GM18858 (cell line): ENCODE data around the gene PACRGL.
A peak's percentile ranks its signal among the peaks of the same experiment; 100 is the strongest.
"Not testable (repeated sequence)": the region's sequence is repeated elsewhere in the genome, so short reads cannot be mapped to it uniquely, and the experiment has no call there.

ENCODE experiments used
- ATAC-seq: cut with Tn5 transposase; IDR thresholded peaks from one replicate; pipeline ENCODE4 v1.9.1; 2021; ENCODE audit not compliant: unreplicated experiment

Gene PACRGL

DNA sequence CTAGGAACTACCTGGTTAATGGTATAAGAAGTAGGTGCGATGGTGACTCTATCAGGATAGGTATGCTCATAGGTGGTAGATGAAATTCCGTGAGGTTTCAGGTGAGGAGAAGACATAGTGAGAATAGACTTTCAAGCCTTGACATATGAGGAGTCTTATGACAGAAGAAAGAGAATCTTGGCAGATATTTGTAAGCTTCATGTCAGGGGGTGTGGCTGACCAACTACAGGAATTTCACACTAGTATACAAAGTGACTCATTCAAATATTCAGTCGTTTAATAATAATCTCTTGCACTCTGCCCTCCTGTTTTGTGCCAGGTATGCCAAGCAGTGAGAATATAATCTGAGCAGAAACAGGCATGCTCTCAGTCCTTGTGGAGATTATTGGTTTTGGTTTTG is 22.8 kb downstream of the PACRGL start:
- ATAC-seq = no peak

DNA sequence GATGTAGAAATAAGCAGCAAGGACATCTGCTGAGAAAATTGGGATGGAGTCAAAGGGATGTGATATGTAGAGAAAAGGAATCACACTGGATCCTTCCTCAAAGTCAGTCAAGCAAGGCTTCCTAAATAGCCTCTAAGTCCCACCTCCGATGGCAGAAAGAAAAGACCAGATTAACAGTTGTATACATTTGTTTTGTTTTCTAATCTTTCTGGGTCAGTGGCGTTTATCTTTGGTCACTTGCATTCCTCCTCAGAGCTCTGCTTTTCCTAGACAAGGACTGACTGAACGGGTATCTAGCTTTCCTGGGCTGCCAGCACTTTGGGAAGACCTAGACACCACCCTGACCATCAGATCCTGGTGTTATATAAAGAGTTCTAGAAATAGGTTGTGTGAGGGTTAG is 23.2 kb downstream of the PACRGL start:
- no peak for ATAC-seq

DNA sequence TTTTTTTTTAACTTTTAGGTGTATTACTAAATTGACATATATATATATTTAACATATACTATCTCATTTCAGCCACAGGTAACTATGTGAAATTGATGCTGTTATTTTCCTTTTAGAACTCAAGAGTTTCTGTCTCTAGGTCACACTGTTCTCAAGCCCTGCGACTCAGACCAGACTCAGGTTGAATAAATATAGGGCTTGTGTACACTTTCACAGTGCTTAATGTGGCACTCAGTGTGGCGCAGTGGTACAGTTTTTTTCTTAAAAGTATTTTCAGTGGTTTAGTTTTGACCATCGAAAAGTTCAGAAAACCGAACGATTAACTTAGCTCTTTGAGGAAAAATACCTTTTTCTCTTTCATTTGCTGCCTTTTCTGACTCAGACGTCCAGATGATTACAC is 24.7 kb downstream of the PACRGL start:
- ATAC-seq = no peak

DNA sequence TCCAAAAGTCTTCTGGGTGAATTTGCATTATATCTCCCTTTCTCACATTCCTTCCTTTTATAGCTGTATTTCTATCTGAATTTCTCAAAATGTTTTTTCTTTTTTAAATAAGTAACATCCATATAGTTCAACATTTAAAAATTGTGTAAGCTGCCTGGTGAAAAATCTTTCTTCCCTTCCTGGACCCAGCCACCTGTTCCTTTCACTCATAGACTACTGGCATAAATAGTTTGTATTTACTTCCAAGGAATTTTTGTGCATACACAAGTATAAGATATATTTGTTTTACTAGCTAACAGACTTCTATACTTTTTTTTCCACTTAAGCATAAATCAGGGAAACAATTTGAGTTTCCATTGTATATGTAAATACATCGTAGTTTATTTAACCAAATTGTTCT is 35.7 kb downstream of the PACRGL start:
- ATAC-seq = no peak

DNA sequence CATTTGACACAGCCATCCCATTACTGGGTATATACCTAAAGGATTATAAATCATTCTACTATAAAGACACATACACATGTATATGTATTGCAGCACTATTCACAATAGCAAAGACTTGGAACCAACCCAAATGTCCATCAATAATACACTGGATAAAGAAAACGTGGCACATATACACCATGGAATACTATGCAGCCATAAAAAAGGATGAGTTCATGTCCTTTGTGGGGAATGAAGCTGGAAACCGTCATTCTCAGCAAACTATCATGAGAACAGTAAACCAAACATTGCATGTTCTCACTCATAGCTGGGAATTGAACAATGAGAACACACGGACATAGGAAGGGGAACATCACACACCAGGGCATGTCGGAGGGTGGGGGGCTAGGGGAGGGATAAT is 45.7 kb downstream of the PACRGL start:
- ATAC-seq = not testable (repeated sequence)

DNA sequence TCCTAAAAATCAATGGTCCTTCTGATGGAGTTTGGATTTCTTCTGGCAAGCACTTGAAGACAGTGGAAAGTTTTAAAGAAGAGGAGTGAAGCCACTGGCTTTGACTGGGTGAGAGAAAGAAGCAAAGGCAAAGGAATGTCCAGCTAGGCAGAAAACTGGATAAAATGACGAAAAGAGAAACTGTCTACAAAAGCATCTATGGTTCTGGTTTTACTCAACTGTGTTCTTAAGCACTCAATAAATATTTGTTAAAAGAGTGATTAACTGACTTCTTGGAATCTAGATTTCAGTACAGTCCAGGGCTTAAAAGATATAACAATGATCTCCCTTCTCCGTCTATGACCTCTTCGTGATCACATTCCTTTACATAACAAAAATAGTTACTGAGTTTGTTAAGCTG is 52.4 kb downstream of the PACRGL start:
- ATAC-seq = no peak

DNA sequence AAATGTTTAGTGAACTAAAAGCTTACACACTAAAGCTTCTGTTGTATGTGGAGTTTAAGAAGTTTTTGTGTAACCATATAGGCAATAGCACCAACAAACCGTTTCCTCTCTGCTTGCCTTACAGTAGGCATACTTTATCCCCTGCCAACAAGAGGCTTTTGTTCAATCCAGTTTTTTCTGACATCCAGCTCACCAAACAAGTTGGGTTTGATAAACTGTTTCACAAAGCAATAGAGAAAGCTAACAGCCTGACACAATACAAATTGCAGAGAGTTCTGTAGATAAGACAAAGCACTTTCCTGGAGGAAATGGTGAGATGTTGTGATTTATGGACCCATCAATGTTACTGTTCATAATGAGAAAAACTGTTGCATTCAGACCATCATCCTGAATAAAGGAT is 53.8 kb downstream of the PACRGL start:
- no peak for ATAC-seq

DNA sequence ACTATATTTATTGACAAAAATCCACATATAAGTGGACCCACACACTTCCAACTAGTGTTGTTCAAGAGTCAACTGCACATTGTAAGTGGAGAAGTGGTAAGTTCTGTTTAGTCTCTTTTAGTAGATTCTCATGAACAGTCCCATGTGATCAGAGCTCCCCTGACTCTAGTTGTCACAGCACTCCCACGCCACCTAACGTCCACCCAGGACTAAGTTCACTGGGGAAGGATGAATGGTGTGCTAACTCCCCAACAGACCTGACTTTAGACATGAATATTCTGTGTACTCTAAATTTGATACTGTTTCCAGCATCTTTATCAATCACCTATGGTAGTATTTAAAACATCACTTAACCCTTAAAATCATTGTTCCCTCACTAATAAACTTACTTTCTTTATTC is 59.8 kb downstream of the PACRGL start:
- ATAC-seq = no peak

DNA sequence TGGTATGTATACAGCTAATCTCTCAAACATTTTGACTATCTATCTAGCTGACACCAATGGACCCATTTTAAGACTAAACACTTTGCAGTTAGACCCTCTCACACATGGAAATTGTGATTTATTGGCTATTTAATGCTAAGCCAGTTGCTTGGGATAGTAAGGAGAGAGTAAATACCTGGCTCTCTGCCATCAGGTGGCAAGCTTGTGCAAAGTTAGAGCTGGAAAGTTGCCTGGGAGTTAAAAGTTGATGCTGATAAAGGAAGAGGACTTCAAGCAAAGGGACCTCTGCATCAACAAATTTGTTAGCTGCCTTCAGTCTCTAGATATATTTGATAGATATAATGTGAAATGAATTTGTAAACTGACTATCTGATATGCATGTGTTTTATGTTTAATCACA is 61.1 kb downstream of the PACRGL start:
- no peak for ATAC-seq

DNA sequence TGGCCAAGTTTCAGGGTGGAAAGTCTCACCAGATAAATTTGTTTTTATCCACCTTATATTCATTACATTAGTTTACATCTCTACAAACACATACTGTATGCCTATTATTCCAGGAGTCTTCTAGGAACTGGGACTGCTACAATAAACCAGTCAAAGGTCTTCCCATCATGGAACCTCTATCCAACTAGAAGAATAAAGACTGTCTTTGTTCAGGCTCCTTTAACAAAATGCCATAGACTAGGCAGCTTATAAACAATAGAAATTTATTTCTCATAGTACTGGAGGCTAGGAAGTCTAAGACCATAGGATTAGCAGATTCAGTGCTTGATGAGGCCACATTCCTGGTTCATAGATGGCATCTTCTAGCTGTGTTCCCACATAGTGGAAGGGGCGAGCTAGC is 61.6 kb downstream of the PACRGL start:
- ATAC-seq = no peak

DNA sequence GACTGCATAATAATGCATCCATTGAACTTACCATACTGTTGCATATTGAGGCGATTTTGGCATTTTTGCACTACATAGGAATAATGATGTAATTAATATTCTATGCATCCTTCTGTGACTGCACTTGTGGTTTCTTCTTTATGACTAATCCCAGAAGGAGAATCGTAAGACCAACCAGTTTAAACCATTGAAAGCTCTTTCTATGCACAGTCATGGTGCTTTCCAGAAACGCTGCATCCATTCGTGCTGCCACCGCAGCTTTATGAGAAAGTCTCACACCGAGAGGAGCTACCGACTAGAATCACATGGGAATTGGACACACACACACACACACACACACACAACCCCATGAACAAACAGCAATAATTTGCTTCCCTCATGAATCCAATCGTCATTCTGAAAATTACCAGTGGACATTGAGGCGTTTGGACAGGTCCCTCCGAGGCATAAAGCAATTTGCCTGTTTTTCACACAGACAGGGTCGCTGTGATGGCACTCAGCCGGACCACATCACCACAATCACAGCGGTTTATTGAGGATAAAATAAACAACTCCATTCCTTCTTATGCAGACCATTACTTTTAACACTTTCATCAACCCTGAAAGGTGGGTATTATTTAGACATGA is 64.2 kb downstream of the PACRGL start:
- no peak for ATAC-seq

DNA sequence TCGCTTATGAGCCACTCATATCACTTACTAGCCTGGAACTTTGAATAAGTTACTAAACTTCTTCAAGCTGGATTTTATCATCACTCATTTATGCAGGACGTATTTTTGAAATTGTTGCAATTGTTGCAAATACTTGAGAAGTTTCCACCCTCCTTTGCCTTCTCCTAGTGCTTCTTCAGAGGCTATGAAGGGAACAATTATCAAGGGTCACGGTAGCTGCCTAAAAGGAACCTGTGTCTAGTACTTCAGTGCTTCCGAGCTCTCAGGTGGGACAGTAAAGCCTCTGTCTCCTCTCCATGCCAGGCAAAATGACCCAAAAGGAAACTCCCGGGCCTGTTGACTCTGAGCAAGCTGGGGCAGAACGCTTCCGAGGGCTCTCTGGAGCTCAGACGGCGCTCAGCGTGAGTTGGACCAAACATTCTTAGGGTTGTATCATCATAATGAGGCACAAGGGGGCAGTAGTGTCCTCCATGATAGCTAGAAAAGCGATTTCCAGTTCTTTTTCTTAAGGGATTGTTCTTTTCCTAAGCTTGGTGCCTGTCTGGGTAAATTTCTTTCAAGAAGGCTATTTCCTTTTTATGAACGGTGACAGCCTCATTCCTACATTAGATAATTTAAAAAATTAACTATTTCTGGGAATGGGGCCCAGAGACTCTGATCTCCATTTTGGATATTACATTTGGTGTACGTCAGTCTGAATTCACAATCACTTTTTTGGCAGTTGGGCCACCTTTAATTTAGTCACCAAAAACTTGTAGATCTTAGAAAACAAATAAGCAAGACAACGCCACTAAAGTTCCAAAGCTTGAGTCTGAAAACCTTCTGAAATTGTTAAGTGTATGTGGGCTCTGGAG is 73.1 kb downstream of the PACRGL start:
- peak; percentile 87 for ATAC-seq

DNA sequence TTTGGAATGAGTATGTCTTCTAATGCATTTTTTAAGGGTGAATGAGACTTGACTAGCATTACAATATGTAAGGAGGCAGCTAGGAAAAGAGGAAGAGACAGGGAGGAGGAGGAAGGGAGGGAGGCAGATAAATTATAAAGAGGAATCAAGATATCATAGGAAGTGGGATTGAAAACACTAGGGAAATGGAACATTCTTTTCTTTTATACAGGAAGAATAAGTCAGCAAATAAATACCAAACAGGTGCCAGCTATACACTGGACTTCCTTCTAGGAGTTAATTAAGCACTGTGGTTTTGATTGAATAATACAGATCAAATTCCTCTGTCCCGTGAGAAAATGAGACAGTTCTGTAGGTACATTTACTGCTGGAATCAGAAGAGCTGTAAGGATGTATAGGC is 78.6 kb downstream of the PACRGL start:
- ATAC-seq = no peak

DNA sequence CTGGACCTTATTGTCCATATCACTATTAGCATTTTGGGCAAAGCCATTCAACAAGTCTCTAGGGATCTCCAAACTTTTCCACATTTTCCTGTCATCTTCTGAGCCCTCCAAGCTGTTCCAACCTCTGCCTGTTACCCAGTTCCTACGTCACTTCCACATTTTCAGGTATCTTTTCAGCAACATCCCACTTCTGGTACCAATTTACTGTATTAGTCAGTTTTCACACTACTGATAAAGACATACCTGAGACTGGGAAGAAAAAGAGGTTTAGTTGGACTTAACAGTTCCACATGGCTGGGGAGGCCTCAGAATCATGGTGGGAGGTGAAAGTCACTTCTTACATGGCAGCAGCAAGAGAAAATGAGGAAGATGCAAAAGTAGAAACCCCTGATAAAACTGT is 82.9 kb downstream of the PACRGL start:
- ATAC-seq = not testable (repeated sequence)

DNA sequence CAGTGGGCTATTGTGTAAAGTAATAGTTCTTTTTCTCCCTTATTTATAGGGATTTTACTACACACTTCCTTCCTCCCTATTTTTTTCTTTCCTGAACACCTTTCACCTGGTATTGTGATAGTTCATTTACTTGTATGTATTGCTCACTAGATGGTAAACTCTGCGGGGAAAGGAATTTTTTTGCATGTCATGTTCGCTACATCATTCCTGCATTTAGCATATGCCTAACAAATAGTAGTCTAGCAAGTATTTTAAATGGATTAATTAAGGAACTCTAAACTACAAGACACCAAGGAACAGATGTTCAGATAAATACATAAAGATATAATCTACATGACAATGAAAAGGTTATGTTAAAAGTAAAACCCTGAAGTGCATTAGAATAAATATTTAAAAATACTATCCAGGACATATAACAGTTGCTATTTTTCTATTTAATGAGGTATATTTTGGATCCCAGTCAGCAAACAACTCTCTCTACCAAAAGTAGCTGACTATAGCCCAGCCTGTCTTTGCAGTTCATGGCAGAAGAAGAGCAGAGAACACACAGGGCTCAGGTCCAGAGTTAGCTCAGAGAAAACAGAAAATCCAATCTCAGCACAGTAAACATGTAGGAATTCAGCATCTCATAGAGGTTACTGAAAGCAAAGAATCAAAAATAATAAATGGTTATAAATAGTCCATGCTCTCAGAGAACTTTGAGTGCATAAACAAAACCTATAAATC is 87.8 kb downstream of the PACRGL start:
- no peak for ATAC-seq
